ENCODE results near the gene MCTP2.

DNA sequence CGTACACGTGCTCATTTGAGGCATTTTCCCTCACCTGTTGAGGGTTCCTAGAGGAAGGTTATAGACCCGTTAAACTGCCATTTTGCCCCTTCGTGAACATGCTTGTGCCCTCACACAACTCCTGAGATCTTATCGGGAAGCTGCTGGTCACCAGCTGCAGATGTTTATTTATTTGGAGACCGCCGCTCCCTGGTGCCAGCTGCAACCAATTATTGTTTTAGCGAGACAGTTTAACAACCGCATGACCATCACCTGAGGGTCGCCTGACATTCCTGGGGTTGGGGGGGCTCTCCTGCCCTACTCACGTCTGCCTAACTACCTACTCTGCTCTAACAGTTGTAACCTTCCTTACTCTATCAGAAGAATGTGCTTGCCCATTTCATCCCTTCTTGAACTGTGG lies 292.5 kb downstream of the MCTP2 start:
- TF ChIP-seq CTCF (IDR thresholded peaks at IDR 0.05 in 4 of 5, conservative IDR thresholded peaks at IDR 0.05 in 1 of 5) = no peak
- TF ChIP-seq POLR2A (IDR thresholded peaks at IDR 0.05) = no peak

Data from gastrocnemius medialis (tissue), 4 donors.